Progenitor cell of endocrine pancreas (in vitro differentiated cells): Measurements from ENCODE around the gene UBXN11. TPM values are rescaled to one million over a fixed set of nuclear protein-coding genes. Genes with fewer than 3 reads are reported as not detected.

Source experiments
- DNase-seq: peaks from one replicate; pipeline ENCODE4 v3.0.0; 2021; ENCODE audit warnings: low spot score; ENCODE audit not compliant: unreplicated experiment
- H3K27ac Mint-ChIP-seq: 2 replicates; pipeline ENCODE4 v1.8.0; 2021; ENCODE audit warnings: mild to moderate bottlenecking, moderate library complexity, mixed read lengths
- H3K27me3 Mint-ChIP-seq: 2 replicates; pipeline ENCODE4 v1.8.0; 2021; ENCODE audit warnings: mixed read lengths
- H3K36me3 Mint-ChIP-seq: 2 replicates; pipeline ENCODE4 v1.8.0; 2022; ENCODE audit warnings: mixed read lengths; ENCODE audit not compliant: insufficient read depth
- H3K4me1 Mint-ChIP-seq: 2 replicates; pipeline ENCODE4 v1.8.0; 2021; ENCODE audit warnings: low read depth, mixed read lengths
- H3K4me3 Mint-ChIP-seq: 2 replicates; pipeline ENCODE4 v1.8.0; 2021; ENCODE audit warnings: low read depth, mild to moderate bottlenecking, moderate library complexity, mixed read lengths
- H3K9me3 Mint-ChIP-seq: 2 replicates; pipeline ENCODE4 v1.8.0; 2021; ENCODE audit warnings: low read depth, mixed read lengths
- CTCF ChIP-seq: fragments of 200-600 bp; sonication (generic); IDR thresholded peaks from one replicate; pipeline ENCODE4 v1.5.0; 2021; ENCODE audit warnings: antibody characterized with exemption, mild to moderate bottlenecking; ENCODE audit not compliant: unreplicated experiment
- total RNA-seq: library from RNA; stranded (reverse); gene quantifications from 2 replicates; pipeline ENCODE4 v1.2.1, GENCODE V29; 2021

Gene UBXN11
- total RNA-seq, 1 donor from 2014 or later = 48.9 TPM

GRCh38 chr1:26259578-26259977, 46.9 kb downstream of the UBXN11 start:
- Mint-ChIP-seq H3K27ac (no peak overlapping the region), H3K4me1 (no peaks in the 10 kb centered on the region), H3K36me3 (peaks cover 24% of the 10 kb centered on the region), H3K27me3 (no peaks in the 10 kb centered on the region), H3K9me3 (no peaks in the 10 kb centered on the region), H3K4me3 (no peak overlapping the region)
- TF ChIP-seq CTCF = no peak
- no peak for DNase-seq

GRCh38 chr1:26259005-26259404, 47.4 kb downstream of the UBXN11 start:
- Mint-ChIP-seq H3K4me3 (no peak overlapping the region), H3K36me3 (peaks cover 21% of the 10 kb centered on the region)

GRCh38 chr1:26257222-26257621, 49.2 kb downstream of the UBXN11 start:
- Mint-ChIP-seq H3K4me3 (no peak overlapping the region), H3K36me3 (peaks cover 11% of the 10 kb centered on the region), H3K27me3 (no peaks in the 10 kb centered on the region), H3K4me1 (no peaks in the 10 kb centered on the region), H3K27ac (no peak overlapping the region), H3K9me3 (no peaks in the 10 kb centered on the region)
- no peak for DNase-seq
- TF ChIP-seq CTCF = no peak

More at GRCh38 chr1:26259005-26259404, 47.4 kb downstream of the UBXN11 start:
- TF ChIP-seq CTCF = no peak
- H3K27me3 Mint-ChIP-seq = no peaks in the 10 kb centered on the region
- no peak for DNase-seq
- H3K27ac Mint-ChIP-seq = no peak overlapping the region
- no peaks in the 10 kb centered on the region for H3K4me1 Mint-ChIP-seq
- H3K9me3 Mint-ChIP-seq = no peaks in the 10 kb centered on the region

- no peak for TF ChIP-seq CTCF
- no peak for DNase-seq
- Mint-ChIP-seq H3K9me3 (peaks cover 2% of the 10 kb centered on the region), H3K4me3 (no peak overlapping the region), H3K36me3 (peaks cover 8% of the 10 kb centered on the region), H3K4me1 (no peaks in the 10 kb centered on the region), H3K27me3 (no peaks in the 10 kb centered on the region), H3K27ac (no peak overlapping the region)
These were observed 52.0 kb downstream of the UBXN11 start for GRCh38 chr1:26254404-26254803.

GRCh38 chr1:26252718-26253117, 53.7 kb downstream of the UBXN11 start:
- Mint-ChIP-seq H3K9me3 (peaks cover 3% of the 10 kb centered on the region), H3K36me3 (peaks cover 11% of the 10 kb centered on the region), H3K27ac (no peak overlapping the region), H3K4me1 (no peaks in the 10 kb centered on the region), H3K4me3 (no peak overlapping the region), H3K27me3 (no peaks in the 10 kb centered on the region)
- no peak for TF ChIP-seq CTCF
- DNase-seq = no peak
